GM12891 (cell line): ENCODE results near the gene GNB5. TPM values are rescaled to one million over a fixed set of nuclear protein-coding genes. Genes with fewer than 3 reads are reported as not detected.
"Not testable (repeated sequence)": the region's sequence is repeated elsewhere in the genome, so short reads cannot be mapped to it uniquely, and the experiment has no call there.

Experiments
- DNase-seq: peaks from one replicate; pipeline ENCODE4 v3.0.0; 2011; ENCODE audit warnings: low spot score; ENCODE audit not compliant: insufficient read length
- FAIRE-seq: peaks from 2 replicates; lab custom pipeline; 2011; peaks lifted over from hg19 to GRCh38; lab: Jason Lieb, UNC
- PAX5 ChIP-seq: IDR thresholded peaks from 2 replicates; pipeline ENCODE4 v1.6.1; 2011; ENCODE audit warnings: low read length, moderate library complexity, mild to moderate bottlenecking; ENCODE audit not compliant: insufficient read depth, severe bottlenecking
- POLR2A ChIP-seq: IDR thresholded peaks from 2 replicates; pipeline ENCODE4 v1.6.1; 2011; ENCODE audit warnings: low read depth, low read length, control low read depth
- POLR2AphosphoS5 ChIP-seq: IDR thresholded peaks from 2 replicates; pipeline ENCODE4 v1.6.1; 2011; ENCODE audit warnings: low read depth, low read length, control low read depth
- POU2F2 ChIP-seq: IDR thresholded peaks from 2 replicates; pipeline ENCODE4 v1.6.1; 2011; ENCODE audit warnings: low read depth, mild to moderate bottlenecking, control low read depth, low read length, moderate library complexity
- SPI1 ChIP-seq: IDR thresholded peaks from 2 replicates; pipeline ENCODE4 v1.6.1; 2011; ENCODE audit warnings: low read depth, low read length, control low read depth
- TAF1 ChIP-seq: IDR thresholded peaks from 2 replicates; pipeline ENCODE4 v1.6.1; 2011; ENCODE audit warnings: low read depth, low read length, control low read depth
- polyA plus RNA-seq: library from polyadenylated mRNA; unstranded; fragments of >200 nt; gene quantifications from one replicate; pipeline ENCODE4 v1.2.1, GENCODE V29; 2012; ENCODE audit warnings: low read depth, missing spikeins, inconsistent platforms; ENCODE audit not compliant: missing spikeins

The GNB5 gene
- polyA plus RNA-seq, result 6.4 TPM

GRCh38 chr15:52191207-52191606 lies at the start of gene GNB5:
TSS of gene GNB5 (minus strand) at chr15:52191392. CDS start at chr15:52184676, 6,716 bp downstream.
- no peak for FAIRE-seq
- no peak for DNase-seq
- TF ChIP-seq TAF1 (no peak), PAX5 (no peak), SPI1 (no peak), POLR2AphosphoS5 (no peak), POU2F2 (no peak), POLR2A (no peak)

- FAIRE-seq (no peak), DNase-seq (no peak)
- TF ChIP-seq TAF1 (no peak), POU2F2 (no peak), POLR2AphosphoS5 (no peak)
Measured at GRCh38 chr15:52240166-52240565, 49.0 kb upstream of the GNB5 start.

- not testable (repeated sequence) for DNase-seq, FAIRE-seq
Measured at GRCh38 chr15:52238989-52239525, 47.9 kb upstream of the GNB5 start.

- DNase-seq (no peak), FAIRE-seq (no peak)
- TF ChIP-seq PAX5 (no peak), POLR2A (no peak), POLR2AphosphoS5 (no peak), SPI1 (no peak), POU2F2 (no peak), TAF1 (no peak)
Measured at GRCh38 chr15:52238149-52238548, 47.0 kb upstream of the GNB5 start.

GRCh38 chr15:52236013-52236412 lies 44.8 kb upstream of the GNB5 start:
- no peak for DNase-seq
- no peak for FAIRE-seq
- TF ChIP-seq TAF1 (no peak), PAX5 (no peak), POU2F2 (no peak), POLR2AphosphoS5 (no peak), POLR2A (no peak), SPI1 (no peak)

GRCh38 chr15:52234596-52235541 lies 43.7 kb upstream of the GNB5 start:
- FAIRE-seq (peak; percentile 94), DNase-seq (no peak)
- TF ChIP-seq POLR2AphosphoS5, result no peak
- no peak for TF ChIP-seq POLR2A
- TF ChIP-seq TAF1, result no peak
- TF ChIP-seq SPI1, result peak; percentile 68
- TF ChIP-seq POU2F2, result no peak
- TF ChIP-seq PAX5, result no peak

GRCh38 chr15:52233405-52233804 lies 42.2 kb upstream of the GNB5 start:
- peak; percentile 68 for FAIRE-seq
- DNase-seq, result no peak
- TF ChIP-seq TAF1, result no peak
- peak; percentile 77 for TF ChIP-seq SPI1

GRCh38 chr15:52232327-52232726 lies 41.1 kb upstream of the GNB5 start:
- DNase-seq (no peak), FAIRE-seq (peak; percentile 76)
- TF ChIP-seq TAF1 (no peak), PAX5 (no peak), SPI1 (peak; percentile 95)

- TF ChIP-seq POLR2A, result no peak
- TF ChIP-seq POU2F2, result no peak
- TF ChIP-seq TAF1, result no peak
- no peak for TF ChIP-seq PAX5
- no peak for TF ChIP-seq SPI1
- TF ChIP-seq POLR2AphosphoS5, result no peak
- DNase-seq, result no peak
- no peak for FAIRE-seq
Measured at GRCh38 chr15:52230073-52230472, 38.9 kb upstream of the GNB5 start.

- FAIRE-seq, result no peak
- DNase-seq, result no peak
- no peak for TF ChIP-seq POU2F2
- peak; percentile 66 for TF ChIP-seq SPI1
- TF ChIP-seq PAX5, result no peak
- TF ChIP-seq POLR2AphosphoS5, result no peak
- TF ChIP-seq POLR2A, result no peak
- no peak for TF ChIP-seq TAF1
Measured at GRCh38 chr15:52228921-52229320, 37.7 kb upstream of the GNB5 start.
